SK-N-DZ (cell line): ENCODE results near the gene SLC9A3.
A peak's percentile ranks its signal among the peaks of the same experiment; 100 is the strongest.
"Not testable (repeated sequence)": the region's sequence is repeated elsewhere in the genome, so short reads cannot be mapped to it uniquely, and the experiment has no call there.

Experiments
- DNase-seq: peaks from one replicate; pipeline ENCODE4 v3.0.0-alpha.2; 2015; ENCODE audit warnings: low spot score

Gene SLC9A3

GRCh38 chr5:491119-491855 is 33.0 kb downstream of the SLC9A3 start:
- DNase-seq, result no peak

GRCh38 chr5:490116-491106 is 33.8 kb downstream of the SLC9A3 start:
- DNase-seq, result no peak

- no peak for DNase-seq
Observed at GRCh38 chr5:489689-490080, 34.6 kb downstream of the SLC9A3 start.

DNA sequence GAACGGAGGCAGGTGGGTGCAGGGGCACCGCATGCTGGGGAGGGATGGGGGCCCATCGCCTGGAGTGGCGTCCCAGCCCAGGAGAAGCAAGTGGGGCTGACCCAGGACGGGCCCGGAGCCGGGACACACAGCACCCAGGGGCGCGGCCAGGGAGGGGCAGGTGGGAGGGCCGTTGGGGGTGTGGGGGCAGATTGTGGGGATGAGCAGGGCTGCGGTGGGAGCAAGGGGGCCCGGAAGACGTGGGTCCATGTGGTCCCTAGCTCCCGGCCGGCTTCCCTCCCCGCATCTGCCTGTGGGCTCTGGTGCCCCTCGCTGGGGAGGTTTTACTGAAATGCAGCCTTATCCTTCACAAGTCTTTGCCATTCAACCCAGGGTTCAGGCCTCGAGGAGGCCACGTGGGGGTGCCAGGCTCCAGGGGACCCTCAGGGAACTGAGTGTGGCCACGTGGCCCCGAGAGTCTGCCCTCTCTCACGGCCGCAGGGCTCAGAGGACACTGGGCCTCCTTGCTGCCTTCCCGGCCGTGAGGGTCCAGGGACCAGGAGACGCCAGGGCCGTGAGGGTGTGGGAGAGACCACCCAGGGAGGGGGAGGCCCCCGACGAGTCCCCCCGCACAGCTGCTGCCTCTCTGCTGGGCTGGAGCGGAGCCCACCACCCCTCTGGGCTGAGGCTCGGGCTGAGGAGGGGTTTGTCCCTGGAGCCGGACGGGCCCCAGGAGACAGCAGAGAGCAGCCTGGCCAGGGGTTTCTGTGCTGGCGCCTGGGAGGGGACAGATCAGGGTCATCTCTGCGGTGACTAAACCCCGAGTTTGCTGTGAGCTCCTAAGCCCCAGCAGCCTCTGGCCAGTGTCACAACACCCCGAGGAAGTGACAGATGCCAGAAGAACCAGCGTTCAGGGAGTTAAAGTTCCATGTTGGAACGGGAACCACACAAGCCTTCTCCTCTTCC is 35.2 kb downstream of the SLC9A3 start:
- DNase-seq, result peak; percentile 53

DNA sequence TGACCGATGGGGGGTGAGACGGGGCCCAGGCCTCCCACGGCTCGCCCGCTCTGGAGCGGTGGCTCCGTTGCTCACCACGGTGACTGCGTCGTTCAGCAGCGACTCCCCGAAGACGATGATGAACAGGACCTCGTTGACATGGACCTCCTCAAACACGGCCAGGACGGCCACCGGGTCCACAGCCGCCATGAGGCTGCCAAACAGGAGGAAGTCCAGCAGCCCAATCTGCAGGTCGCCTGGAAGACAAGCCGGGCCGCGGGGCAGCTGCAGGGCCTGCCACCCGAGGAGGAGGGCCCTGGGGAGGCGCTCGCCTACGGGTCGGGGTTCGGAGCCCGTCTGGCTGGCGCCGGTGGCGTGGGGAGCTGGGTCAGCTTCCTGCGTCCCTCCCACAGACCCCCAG is 36.0 kb downstream of the SLC9A3 start:
- DNase-seq, result no peak

DNA sequence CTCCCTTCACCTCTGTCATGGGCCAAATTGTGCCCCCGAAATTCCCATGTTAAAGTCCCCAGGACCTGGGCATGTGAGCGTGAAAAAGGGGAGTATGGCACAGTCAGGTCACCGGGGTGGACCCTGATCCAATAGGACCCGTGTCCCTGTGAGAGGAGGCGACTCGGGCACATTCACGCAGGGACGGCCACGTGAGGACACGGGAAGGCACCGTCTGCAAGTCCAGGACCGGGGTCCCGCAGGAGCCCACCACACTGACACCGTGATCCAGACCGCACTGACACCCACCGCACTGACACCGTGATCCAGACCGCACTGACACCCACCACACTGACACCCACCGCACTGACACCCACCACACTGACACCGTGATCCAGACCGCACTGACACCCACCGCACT is 37.7 kb downstream of the SLC9A3 start:
- not testable (repeated sequence) for DNase-seq

- DNase-seq, result no peak
Observed at GRCh38 chr5:485946-486491, 38.2 kb downstream of the SLC9A3 start.

DNA sequence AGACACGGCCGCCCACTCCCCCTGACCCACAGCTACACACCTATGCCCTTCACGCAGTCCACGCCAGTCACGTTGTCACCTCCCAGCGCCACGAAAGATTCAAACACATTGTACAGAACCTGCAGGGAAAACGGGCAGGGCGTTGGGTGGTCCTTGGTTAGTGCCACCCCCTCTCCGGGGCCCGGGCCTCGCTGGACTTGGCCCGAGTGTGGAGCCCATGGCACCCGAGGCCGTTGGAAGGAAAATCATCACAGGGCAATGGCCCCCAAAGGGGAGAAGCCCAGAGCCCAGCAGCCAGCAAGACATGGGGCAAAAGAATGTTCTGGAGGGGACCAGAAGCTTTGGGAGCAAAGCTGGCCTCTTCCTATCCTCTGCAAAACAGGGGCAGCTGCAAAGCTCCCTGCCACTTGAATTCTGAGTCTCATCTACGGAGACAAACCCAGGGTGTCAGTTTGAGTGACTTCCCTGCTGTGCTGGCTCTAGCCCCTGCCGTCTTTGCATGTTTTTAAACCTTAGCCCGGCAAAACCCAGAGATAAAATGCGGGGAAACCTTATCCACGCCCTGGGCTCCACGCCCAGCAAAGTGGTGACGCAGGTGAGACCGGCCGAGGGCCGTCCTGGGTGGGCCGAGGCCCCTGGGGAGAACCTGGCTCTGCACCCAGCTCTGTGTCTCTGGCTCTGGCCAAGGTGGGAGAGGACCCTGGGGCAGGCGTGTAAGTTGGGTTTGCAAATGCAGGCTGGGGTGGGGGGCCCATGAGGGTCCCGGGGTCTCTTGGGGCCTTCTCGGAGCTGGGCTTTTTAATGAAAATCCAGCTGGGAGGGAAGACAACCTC is 38.9 kb downstream of the SLC9A3 start:
- DNase-seq, result no peak

DNA sequence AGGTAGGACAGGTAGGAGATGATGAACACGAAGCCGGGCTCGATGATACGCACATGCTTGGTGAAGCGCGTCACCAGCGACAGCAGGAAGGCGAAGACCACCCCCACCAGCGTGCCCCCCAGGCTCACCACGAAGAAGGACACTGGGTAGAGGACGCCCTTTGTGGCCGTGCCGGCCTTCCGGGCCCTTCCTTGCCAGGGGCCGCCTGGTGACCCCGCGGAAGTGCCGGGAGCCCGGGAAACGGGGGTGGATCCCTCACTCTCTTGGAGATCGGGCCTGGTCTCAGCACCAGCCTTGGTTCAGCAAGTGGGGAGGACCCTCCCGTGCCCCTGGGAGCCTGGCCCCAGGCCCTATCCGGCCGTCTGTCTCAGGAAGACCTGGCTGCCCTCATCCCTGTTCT is 39.7 kb downstream of the SLC9A3 start:
- no peak for DNase-seq

GRCh38 chr5:483434-484140 is 40.7 kb downstream of the SLC9A3 start:
- no peak for DNase-seq

DNA sequence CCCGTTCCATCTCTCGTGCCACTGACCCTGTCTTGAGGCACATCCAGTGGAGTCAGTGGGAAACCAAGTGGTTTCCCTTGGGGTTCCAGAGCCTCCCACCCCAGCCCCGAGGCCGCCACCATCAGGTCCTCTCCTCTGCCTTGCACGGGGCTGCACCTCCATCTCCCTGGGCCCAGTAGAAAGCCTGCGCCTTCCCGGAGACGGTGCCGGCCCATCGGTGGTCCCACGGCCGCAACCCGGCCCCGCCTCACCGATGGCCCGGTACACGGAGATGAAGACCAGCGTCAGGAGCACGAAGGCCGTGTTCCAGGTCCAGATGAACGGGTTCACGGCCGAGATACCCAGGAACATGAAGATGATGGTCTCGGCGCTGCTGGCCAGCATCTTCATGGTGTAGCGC is 41.2 kb downstream of the SLC9A3 start:
- no peak for DNase-seq

DNA sequence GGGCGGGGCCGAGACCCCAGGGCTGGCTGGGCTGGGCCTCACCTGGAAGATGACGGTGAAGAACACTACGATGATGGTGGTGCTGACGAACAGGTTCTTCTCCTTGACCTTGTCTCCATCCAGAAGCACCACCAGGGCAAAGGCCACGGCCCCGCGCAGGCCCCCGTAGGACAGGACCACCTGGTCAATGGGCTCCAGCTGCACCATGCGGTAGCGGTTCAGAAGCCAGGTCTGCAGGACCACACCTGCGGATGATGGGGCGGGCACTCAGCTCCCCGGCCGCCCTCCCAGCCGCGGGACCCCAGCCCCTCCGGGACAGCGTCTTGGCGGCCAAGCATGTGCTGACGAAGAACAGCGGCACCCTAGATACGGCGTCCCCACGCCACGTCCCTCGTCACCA is 41.7 kb downstream of the SLC9A3 start:
- no peak for DNase-seq

GRCh38 chr5:482021-482420 is 42.2 kb downstream of the SLC9A3 start:
- DNase-seq, result no peak

DNA sequence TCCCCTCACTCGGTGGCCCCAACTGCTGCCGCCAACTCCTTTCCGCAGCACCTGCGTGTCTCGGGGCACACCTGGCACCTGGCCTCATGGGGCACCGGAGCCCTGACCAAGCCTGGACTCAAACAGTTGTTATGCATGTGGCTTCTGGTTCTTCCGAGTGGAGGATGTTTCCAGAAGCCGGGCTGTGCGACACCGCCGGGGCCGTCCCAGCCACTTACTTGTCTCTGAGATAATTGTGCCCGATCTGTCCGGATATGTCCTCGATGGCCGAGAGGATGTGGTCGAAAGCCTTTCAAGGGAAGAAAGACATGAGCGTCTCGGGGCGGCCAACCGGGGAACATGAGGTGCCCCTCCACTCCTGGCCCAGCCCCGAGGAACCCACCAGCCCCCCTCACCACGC is 42.9 kb downstream of the SLC9A3 start:
- DNase-seq, result no peak

DNA sequence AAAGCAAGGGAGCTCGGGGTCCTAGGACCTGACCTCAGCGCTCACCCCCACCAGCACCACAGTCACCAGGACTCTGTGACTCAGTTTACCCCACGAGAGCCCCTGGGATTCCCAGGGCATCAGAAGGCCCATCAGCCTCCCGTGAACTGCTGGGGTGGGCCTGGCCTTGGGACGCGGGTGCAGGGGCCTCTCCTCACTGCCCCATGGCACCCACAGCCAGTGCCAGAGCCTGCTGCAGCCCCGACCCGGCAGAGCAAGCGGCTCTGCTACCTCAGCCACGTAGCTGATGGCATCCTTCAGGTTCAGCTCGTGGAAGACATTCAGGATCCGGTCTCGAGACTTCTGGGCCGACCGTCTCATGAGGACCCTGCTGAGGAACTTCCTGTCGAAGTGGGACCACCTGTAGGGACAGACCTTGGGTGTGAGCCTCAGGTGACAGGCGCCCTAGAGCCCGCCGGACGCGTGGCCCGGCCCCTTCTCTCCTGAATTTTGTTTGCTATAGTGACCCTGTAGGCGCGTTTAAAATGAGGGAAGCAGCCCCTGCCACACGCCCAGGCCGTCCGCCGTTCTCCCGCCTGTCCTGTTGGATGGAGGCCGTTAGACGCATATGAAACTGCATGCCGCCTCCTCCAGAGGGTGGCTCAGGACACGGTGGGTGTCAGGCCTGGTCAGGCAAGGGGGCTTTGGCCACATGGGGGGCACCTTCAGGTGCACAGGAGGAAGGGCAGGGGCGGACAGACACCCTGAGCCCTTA is 44.5 kb downstream of the SLC9A3 start:
- DNase-seq, result no peak

DNA sequence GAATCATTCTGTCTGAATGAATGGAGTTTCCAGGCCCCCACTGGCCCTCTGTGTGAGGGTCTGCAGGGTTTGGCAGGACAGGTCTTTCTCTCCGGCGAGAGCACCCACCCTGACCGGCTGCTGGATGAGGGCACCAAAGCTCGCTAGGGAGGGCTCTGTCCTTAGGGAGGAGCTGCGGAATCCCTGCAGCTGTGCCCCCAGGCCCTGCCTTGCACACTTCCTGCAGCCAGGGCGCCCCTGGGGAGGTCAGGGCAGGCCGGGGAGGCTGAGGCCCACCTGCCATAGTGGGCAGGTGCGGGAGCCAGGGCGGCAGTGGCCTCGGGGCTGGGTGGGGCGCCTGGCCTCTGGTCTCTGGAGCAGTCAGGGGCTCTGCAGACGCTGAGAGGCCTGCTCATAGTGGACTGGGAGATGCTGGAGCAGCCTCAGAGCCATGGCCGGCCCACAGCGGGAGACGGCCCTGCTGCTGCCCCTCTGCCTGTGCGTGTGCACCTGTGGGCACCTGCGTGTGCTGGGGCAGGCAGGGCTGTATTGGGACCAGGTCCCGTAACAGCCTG is 45.2 kb downstream of the SLC9A3 start:
- no peak for DNase-seq

DNA sequence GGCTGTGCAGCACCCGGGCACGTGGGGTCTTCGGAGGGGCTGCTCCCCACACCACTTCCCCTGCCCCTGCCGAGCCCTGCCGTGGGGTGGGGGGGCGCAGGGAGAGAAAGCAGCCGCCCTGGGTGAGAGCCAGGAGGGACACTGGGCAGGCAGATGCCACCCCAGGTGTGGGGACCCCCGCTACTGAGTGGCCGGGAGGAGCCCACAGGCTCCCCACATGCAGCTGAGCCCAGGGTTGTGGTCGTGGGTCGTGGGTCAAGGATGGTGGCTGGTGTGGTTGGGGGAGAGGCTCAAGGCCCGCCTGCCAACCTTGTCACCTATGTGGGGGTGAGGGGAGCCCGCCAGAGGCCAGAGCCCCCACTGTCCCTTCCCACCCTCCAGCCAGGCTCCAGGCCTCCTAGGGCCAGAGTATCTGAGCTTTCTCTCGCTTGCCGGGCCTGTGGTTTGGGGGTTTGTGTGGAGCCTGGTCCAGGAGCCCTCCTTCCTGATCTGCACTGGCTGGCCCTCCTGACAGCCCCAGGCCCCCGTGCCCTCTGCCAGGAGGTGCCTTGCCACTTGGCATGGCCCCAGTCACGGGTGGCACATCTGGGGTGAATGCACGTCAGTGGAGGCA is 45.8 kb downstream of the SLC9A3 start:
- no peak for DNase-seq

DNA sequence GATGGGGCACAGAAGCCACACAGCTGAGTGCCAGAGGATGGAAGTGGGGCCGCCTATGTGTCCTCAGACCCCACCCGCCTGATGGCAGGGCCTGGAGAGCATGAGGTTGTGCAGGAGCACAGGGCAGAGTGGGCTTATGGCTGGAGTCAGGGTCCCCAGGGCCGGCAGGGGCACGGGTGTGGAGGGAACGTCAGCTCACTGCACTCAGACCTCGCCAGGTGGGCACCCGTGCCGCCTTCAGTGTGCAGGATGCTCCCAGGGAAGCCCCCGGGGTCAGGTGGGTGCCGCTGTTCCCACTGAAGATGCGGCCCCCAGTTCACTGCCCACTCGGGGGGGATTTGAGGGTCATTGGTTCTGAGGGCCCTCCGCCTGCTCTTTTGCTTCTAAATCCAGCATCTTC is 46.4 kb downstream of the SLC9A3 start:
- DNase-seq, result no peak
